Pulmonary artery endothelial cell (primary cell): Measurements from ENCODE around the gene PTH1R. TPM values are rescaled to one million over a fixed set of nuclear protein-coding genes. Genes with fewer than 3 reads are reported as not detected.

Experiments used
- DNase-seq: peaks from one replicate; pipeline ENCODE4 v3.0.0-alpha.2; 2011; ENCODE audit warnings: low read depth, low spot score
- total RNA-seq: library from RNA; depleted of rRNA; stranded (reverse); fragments of >200 nt; gene quantifications from 2 replicates; pipeline ENCODE4 v1.2.3, GENCODE V29; 2014

Gene PTH1R
- total RNA-seq, 1 donor from 2014 or later: 0.40 TPM

DNA sequence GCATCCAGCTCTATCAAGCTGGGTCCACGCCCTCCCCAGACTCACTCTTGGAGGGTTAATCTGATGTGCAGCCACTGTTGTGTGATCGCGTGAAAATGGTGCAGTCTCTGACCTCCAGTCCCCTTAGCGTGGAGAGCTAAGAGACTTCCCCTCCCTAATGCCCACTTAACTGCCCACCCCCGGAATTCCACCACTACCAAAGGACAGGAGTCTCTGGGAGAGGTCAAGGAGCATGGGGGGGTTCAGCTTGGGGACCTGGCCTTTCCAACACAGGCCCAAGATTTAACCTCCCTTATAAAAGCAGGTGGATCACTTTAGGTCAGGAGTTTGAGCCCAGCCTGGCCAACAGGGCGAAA lies 50.2 kb downstream of the PTH1R start:
- no peak for DNase-seq

DNA sequence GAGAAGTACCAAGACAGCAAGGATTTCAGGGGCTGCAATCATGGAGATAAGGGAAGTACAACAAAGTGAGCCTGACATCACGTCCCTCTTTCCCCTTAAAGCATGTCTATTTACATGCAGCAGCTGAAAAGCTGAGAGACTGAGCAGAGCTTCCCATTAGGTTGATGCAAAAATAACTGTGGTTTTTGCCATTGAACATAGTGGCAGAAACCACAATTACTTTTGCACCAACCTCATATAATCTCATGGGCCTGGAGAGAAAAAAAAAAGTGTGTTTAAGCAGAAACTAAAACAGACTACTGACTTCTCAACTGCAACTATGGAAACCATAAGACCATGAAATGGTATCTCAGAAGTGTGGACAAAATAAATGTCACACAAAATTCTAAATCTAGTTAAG lies 50.8 kb downstream of the PTH1R start:
- DNase-seq: no peak

DNA sequence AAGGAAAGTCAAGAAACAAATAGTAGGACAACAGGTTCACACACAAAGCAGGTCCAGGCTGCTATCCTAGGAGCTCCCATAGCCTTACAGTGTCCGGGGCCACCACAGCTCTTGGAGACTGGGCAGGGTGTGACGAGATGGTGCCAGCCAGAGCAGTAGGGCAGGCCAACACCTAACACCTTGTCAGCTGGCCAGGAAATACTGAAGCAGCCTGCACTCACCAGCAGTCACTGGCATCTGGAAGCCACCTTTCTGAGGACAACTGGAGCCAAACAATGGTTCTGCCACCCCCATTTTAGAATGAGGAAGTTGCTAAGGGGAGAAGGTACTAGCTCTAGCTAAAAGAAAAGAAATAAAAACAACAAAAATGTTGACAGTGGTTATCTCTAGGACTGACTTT lies 51.8 kb downstream of the PTH1R start:
- no peak for DNase-seq

DNA sequence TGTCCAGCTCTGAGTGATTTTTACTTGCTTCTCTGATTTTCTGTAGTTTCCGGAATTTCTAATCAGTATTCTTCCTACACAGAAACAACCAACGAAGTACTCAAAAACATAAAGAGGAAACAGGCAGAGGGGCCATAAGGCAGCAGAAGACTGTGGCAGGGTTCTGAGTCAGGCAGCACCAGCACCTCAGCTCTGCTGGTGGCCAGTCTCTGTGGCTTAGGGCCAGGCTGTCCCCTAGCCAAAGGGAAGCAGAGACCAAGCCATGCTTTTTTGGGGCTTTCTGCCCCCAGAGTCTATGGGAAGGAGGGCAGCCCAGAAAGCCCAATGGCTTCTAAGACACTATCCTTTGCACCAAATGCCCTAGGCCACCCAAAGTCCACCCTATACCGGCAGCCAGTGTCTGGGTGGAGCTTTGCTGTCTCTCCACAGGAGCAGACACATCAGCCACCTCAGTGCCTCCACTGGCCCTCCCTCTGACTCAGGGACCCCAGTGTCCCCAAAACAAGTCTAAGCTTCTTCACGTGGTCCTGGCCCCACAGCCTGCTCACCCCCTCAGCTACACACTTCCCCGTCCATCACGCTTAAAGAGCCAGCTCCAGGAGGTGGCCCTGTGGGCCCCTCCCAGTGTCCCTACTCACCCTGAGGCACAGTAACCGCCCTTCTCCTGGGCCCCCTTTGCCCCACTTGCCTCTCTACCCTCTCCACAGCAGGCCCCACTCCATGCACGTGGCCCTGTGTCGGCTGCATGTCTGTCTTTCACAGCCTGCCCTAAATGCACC lies 52.8 kb downstream of the PTH1R start:
- DNase-seq: no peak

DNA sequence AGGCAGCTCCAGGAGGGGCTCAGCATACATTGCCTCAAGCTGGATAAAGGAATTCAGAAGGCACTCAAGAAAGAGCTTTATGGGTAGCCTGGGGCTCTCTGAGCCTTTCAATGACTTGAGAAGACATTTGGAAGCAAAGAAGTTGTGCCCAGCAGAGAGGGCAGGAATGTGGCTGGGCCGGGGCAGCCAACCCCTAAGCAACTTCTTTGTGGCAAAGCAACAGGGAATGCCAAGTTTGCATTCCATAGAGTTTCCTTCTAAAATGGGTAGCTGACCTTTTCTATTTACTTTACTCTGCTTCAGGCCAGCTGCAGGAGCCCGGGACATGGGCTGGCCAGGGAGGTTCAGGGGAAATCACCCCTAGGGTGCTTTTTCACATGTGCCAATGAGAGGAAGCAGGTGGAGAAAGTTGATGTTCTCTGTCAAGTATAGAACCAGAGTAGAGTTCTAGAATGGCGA lies 53.5 kb downstream of the PTH1R start:
- DNase-seq: no peak

DNA sequence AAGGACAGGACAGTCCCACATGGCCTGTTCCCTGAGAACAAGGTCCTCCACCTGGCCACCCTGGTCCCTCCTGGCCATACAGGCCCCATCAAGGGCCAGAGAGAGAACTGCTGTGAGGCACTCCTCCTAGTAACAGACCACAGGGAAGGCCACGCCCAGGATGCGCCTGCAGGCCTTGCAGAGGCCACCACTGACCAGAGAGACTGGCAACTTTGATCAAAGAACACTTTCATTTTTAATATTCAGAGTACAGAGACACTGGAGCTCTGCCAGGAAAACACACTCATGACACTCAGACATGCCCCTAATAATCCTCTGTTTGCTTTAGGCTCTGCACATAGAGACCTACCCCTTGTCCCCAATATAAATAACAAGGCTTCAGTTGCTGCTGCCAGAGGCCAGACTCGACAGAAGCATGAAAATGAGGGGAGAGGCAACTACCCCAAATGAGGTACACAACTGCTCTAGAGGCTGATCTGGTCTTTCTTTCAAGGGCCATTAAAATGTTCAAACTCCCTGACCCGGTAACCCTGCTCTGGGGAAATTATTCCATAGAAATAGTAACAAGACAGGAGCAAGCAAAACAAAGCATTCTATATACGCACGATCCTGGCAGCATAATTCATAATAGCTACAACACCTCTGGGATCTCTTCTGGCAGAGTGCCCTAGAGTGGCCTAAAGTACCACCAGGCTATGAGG lies 54.3 kb downstream of the PTH1R start:
- DNase-seq: no peak

DNA sequence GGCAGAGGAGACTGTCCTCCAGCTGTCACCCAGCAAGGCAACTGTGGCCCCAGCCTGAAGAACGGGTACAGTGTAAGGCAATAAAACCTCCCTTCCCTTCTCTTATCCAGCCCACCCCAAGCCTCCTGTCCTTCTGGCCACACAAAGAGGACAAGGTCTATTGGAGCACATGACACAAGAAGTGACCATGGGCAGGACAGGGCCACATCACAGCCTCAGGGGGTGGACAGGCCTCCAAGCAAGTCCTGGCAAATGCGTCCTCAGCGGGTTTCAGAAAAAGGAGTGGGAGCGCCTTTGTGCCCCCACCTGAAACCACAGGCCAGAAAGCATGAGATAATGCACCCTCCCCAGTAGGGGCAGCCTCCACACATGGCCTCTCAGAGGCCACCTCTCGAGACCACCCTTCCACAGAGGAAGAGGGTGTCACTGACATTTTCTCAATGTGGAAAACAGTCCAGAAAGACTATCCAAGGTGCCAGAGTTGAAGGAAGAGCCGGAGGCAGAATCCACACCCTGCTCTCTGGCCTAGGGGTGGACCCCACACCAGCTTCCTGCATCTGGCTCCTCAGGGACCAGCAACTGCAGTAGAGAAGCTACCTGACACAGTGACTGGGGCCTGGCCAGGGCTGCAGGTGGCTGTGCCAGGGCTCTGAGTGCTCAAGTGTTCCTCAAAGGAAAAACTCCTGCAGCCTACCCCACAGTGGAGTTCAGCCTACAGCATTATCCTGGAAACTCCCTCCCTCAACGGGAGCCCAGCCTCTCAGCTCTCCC lies 55.1 kb downstream of the PTH1R start:
- DNase-seq: no peak

DNA sequence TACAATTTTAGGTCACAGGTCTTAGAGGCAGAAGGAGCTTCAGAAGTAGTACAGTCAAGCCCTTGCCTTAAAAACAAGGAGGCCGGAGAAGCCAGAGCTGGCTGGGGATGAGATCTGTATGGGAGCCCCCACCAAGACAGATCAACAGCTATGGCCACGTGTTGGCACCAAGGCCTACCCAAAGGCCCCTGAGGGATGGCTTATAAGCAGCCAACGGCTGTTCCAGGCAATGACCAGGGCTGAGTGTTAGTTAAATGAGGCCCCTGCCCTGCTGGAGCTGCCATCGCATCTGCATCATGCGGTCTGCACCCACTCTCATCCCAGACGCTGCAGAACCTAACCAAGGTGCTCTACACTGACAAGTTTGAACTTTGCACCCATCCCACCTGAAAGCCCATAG lies 55.7 kb downstream of the PTH1R start:
- DNase-seq: no peak

DNA sequence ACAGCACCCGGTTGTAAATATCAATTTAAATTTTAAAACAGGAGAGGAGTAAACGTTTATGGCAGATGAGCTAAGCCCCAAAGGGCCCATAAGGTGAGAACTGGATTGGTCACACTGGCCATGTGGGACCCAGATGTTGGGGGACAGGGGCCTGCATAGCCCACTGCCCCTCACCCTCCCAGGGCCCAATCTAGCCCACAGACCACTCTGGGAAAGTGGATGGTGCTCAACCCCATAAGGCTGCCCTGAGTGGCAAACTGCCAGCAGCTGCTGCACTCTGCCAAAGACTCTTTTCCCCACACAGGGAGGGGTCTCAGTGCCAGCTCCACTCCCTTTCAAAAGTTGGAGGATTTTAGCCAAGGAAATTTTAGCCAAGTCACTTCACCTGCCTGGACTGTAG lies 56.6 kb downstream of the PTH1R start:
- no peak for DNase-seq

DNA sequence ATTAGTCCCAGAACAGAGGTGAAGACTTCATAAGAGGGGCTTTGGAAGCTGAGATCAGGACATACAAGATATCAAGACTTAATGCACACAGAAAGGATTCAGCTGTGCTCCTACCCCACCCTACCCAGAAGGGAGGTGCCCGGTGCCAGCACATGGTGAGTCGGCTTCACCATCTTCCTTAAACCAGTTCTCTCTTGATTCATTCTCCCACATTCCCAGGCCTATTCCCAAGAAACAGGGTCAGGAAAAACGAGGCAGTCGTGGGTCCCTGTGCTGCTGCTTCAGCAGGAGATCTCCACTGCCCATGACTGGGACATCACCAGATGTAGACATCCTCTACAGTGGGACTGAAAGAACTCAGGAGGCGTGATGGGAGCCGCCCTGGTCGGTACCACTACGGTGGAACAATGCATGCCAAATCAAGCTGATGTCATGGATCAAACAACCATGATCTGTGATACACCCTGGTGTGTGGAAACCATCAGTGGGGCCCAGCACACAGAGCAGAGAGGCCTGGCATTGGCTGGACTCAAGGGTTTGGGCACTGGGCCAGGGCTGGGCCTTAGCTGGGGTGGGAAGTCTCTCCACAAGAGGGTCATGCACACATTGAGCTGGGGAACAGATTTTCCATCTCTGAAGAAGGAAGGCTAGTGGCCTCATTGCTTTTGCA lies 57.1 kb downstream of the PTH1R start:
- DNase-seq: no peak

DNA sequence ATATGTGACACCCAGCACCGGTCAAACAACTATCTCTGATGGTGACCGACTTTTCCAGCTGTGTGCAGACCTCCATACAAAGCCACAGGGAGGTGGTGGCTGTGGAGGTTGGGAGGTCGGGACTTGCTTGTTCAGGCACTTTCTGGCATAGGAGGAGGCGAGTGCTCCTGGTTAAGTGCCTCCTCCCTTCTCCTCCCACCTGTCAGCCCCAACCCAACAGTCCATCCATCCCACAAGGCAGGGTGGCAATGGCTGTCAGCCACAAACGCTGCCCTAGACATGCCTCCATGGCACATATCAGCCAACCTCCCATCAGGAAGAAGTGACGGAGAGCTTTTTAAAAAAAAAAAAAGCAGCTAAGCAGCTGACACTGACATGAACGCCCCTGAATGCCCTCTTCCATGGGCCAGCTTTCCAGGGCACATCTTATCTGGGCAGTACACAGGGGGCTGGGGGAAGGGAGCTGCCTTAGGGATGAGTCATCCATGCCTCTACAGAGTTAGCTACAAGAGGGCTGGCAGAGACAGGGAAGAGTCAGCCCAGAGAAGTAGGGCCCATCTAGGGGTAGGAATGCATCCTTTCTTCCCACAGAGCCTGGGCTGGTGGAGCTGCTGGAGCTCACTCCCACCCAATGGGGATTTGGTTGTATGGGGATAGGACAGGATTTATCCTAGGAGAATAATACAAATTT lies 57.8 kb downstream of the PTH1R start:
- DNase-seq: peak; percentile 96

DNA sequence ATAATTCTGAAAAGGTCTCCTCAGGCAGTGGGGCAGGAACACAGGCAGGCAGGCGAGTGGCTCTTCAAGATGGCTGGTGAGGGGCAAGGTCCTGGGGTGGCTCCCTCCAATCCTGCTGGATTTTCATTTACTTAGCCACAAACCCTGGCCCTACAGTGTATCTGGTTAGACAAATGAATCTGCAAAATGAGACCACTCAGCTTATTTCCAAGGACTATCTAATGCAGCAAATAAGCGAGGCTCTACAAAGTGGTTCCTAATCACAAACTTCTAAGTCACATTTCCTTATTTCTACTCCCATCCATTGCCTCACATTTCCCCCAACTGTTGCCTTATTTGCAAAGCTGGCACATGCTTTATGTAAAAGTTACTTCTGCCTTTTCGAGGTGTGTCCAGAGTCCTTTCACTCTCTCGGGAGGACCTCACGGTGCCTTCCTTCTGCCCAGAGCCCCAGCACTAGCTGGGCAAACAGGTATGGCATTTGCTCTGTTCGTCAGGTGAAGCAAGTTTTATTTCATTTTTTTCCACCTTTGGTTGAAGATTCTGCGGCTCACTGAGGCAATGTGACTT lies 58.6 kb downstream of the PTH1R start:
- no peak for DNase-seq

DNA sequence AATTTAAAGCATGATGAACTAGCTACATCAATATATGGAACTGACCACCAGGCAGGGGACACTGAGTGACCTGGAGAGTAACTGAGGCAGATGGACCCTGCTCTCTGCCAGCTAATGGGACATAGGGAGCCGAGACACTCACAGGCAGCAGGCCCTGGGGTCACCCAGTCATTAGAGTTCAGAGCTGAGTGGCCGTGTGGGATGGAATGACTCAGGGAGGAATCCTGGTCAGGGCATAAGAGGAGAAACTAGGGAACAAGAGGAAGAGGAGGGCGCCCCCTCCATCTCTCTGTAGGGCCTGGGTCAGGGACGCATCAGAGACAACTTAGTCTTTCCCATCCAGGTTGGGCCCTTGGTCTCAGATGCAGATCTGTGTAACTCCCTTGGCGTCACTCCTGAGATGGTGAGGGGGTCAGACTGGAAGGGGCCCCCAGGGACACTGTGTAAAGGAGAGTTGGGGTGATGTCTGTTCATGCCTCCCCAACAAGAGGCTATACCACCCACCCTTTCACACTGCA lies 59.3 kb downstream of the PTH1R start:
- DNase-seq: no peak

DNA sequence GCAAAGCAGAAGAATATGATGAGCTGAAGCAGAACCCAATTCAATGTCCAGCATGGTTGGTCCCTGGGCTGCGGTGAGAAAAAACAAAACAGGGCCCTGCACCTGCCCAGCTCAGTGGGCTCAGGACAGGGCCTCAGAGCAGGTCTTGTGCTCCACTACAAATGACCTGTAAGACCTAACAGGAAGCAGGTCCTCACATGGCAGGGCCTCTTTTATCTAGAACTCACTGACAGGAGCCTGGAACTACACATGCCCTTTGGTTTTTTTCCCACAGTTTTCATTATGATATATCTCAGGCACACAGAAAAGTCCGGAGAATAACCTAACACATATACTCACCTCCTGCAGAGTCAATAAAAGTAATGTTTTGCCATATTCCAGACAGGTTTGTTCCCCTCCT lies 60.6 kb downstream of the PTH1R start:
- no peak for DNase-seq

DNA sequence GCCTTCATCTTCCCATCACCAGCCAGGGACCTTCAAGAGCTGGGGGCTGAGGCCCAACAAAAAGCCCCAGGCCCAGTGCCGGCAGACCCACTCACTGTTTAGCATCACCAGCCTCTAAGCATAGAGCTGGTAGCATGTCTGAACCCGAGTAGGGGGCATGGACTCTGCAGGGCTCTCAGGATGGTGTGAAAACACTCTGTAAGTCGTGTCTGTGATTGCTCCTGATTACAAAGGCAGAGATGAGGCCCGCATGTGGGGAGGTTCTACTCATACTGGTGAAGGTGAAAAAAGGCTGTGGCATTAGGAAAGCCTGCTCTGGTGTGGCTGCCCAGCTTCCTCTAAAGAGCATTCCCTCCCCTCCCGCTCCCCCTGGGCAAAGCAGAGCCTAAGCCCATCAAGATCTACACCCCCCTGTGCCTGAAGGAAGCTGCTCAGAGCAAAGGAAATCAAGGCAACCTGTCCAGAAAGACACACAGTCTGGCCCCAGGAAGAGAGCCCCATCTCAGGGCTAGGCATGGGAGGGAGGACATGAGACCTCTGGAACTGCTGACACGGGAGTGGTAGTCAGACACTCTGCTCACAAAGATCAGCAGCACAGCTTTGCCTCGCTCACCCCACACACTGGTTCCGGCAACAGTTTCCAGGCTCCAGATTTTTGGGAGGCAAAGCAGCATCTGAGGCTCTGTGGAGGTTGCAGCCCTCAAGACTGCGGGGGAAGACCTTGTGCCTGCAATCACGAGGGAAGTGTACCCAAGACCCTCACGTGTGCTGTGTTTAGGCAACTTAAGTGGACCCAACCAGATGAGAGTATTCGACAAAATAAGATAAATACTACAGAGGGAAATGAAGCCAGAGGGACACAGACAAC lies 62.3 kb downstream of the PTH1R start:
- no peak for DNase-seq

DNA sequence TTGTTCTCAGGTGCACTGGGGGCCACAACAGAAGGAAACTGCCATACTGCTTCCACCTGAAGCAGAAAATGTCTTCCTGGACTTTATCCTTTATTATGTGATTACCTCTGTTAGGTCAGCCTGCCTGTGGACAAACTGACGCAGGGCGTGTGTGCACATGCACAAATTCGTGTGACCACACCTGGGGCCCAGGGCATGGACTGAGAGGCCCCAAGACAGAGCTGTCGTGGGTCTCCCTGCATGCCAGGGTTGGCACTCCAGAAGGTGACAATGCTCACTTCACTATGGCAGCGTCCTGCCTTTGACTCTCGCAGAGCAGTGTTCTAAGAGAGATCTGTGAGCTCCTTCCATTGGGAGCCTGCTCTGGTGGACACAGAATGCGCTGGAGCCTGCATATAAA lies 64.6 kb downstream of the PTH1R start:
- no peak for DNase-seq

DNA sequence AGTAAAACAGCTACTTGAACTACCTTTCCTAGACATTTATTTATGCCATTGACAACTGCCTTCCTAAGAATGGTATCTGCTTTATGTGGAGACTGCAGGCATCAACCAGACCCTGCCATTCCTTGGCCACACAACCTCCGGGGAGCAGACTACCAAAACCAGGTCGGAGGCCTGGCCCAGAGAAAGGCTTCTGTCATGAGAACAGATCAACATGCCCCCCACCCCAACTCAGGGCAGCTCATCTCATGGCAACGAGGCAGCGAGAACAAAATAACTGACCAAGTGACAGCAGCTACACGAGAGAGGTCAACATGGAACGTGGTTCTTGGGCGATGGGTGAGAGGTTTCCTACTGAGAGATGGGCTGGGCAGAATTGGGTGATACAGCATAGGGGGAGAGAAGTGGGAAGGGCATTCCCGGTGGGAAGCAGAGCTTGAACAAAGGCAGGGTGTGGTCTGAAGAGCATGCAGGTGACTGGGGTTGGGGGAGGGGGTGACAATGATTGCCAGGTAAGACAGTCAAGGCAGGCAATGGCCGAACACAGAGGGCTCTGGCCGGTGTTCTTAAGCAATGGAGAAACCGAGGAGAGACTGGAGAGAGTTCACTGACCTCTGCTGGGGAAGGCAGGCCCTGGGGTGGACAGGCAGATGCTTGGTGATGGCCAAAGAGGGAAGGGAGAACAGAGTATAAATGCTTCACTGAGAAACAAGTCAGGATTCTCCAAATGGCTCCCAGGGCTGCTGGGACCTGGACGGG lies 65.1 kb downstream of the PTH1R start:
- DNase-seq: no peak

DNA sequence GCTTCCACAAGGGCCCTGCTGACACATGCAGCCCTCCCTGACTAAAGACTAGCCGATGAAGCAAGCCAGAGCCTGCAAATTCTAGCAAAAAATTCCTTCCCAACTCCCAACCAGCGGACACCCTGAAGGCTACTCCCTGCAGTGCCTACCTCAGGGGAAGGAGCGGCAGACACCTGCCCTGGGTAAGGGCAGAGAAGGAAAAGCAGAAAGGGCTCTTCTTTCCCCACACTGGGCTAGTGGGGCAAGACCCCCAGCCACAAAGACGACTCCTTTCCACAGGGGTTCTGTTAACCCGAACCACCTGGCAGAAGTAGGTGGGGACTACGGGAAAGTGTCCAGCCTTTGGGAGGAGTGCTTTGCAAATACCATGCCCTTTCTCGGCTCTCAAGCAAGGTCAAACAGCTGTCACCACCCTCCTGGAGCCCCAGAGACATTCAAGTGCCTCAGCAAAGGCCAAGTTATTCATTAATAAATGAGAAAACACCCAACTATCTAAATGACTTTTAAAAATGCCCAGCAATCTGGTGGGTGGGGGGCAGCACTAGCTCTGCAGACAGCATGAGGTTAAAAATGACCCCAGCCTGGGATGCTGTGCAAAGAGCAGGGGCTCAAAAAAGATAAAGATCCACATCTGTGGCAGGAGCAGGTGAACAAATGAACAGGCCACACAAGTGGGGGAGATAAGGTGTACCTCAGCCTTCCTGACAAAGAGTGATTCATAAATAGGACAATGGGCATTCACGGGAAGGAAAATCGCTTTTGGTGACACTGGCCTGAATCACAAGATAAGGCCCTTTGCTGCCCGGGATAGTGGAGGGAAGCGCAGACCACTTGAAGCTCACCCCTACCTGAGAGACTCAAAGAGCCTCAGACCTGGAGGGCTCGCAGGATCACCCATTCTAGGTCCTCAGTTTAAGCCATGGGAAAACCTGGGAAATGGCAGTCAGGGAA lies 66.0 kb downstream of the PTH1R start:
- no peak for DNase-seq
